Measurements from ENCODE around the gene ENTHD1.
"Not testable (repeated sequence)": the region's sequence is repeated elsewhere in the genome, so short reads cannot be mapped to it uniquely, and the experiment has no call there.

Gene ENTHD1

GRCh38 chr22:39773976-39774539 lies 119.5 kb downstream of the ENTHD1 start:
- DNase-seq, result peak; percentile 1

- DNase-seq, result no peak
Observed at GRCh38 chr22:39773503-39773902, 120.1 kb downstream of the ENTHD1 start.

GRCh38 chr22:39771486-39771885 lies 122.1 kb downstream of the ENTHD1 start:
- no peak for DNase-seq

- no peak for DNase-seq
Observed at GRCh38 chr22:39765661-39766060, 127.9 kb downstream of the ENTHD1 start.

GRCh38 chr22:39765046-39765445 lies 128.5 kb downstream of the ENTHD1 start:
- DNase-seq, result no peak

GRCh38 chr22:39763276-39763675 lies 130.3 kb downstream of the ENTHD1 start:
- no peak for DNase-seq

GRCh38 chr22:39750759-39751158 lies 142.8 kb downstream of the ENTHD1 start:
- DNase-seq, result no peak

- DNase-seq, result no peak
Observed at GRCh38 chr22:39748877-39749276, 144.7 kb downstream of the ENTHD1 start.

- DNase-seq, result no peak
Observed at GRCh38 chr22:39746600-39747262, 146.8 kb downstream of the ENTHD1 start.

GRCh38 chr22:39745789-39746188 lies 147.8 kb downstream of the ENTHD1 start:
- no peak for DNase-seq

- DNase-seq, result no peak
Observed at GRCh38 chr22:39744353-39744752, 149.2 kb downstream of the ENTHD1 start.

GRCh38 chr22:39743935-39744334 lies 149.6 kb downstream of the ENTHD1 start:
- DNase-seq, result no peak

- DNase-seq, result no peak
Observed at GRCh38 chr22:39739338-39740027, 154.1 kb downstream of the ENTHD1 start.

- no peak for DNase-seq
Observed at GRCh38 chr22:39738746-39739145, 154.8 kb downstream of the ENTHD1 start.

GRCh38 chr22:39735776-39736175 lies 157.8 kb downstream of the ENTHD1 start:
- DNase-seq, result no peak

GRCh38 chr22:39734866-39735265 lies 158.7 kb downstream of the ENTHD1 start:
- no peak for DNase-seq

- not testable (repeated sequence) for DNase-seq
Observed at GRCh38 chr22:39734046-39734445, 159.5 kb downstream of the ENTHD1 start.

GRCh38 chr22:39733191-39733590 lies 160.4 kb downstream of the ENTHD1 start:
- no peak for DNase-seq

- DNase-seq, result no peak
Observed at GRCh38 chr22:39732625-39733024, 160.9 kb downstream of the ENTHD1 start.

GRCh38 chr22:39731881-39732555 lies 161.5 kb downstream of the ENTHD1 start:
- DNase-seq, result no peak

GRCh38 chr22:39731481-39731880 lies 162.1 kb downstream of the ENTHD1 start:
- no peak for DNase-seq

GRCh38 chr22:39729141-39729934 lies 164.2 kb downstream of the ENTHD1 start:
- no peak for DNase-seq
